Measurements from ENCODE around the gene COPS4.
A peak's percentile ranks its signal among the peaks of the same experiment; 100 is the strongest.

The COPS4 gene

DNA sequence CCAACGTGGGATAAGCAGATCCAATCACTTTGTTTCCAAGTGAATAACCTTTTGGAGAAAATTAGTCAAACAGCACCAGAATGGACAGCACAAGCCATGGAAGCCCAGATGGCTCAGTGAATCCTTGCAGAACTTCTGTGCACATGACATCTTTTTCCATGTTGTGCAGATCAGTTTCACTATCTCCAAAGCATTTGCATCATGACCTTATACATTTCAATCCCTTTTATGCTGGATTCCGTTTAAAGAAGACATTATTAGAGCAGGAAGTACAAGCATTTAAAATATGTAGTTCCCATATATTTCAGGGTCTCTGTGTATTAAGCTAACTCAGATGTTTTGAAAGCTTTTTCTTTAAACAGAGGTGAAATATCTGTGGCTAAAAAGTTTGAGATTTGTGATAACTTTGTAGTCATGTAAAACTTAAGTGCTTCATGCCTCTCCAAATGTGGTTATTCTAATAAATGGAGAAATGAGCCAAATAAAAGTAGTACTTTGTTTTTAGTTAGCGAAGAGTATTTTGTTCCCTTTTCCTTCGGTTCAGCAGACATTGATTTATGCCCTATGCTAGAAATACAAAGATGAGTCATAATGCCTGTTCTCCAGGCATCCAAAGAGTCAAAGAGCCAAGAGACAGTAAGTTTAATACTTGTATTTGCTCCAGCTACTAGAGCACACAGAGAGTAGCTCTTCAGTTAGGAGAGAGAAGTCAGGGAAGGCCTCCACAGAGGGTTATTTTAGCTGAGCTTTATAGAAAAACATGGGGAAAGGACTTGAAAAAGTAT lies 40.5 kb downstream of the COPS4 start:
- Histone ChIP-seq H3K4me1 (ENCODE audit: control insufficient read depth in 1 of 2, insufficient read depth in 2 of 2, low read length in 2 of 2) (no peaks in the 10 kb centered on the region), H3K4me3 (ENCODE audit: low read depth, low read length) (no peak overlapping the region), H2BK120ac (ENCODE audit: insufficient read depth, low read length, poor library complexity) (no peak overlapping the region), H3K4ac (ENCODE audit: low read depth, low read length) (no peak overlapping the region), H2BK12ac (ENCODE audit: low read length) (no peak overlapping the region), H3K36me3 (ENCODE audit: control insufficient read depth in 1 of 2, insufficient read depth in 2 of 2, low read length in 2 of 2) (peaks cover 1 to 7% of the 10 kb centered on the region in 2 experiments), H3K27me3 (ENCODE audit: insufficient read depth, low read length) (no peaks in the 10 kb centered on the region), H3K79me2 (ENCODE audit: control insufficient read depth, insufficient read depth, low read length, poor library complexity) (no peaks in the 10 kb centered on the region), H4K8ac (ENCODE audit: low read depth, low read length) (peak overlapping the region; percentile 54), H3K18ac (ENCODE audit: low read length) (no peak overlapping the region), H3K4me2 (ENCODE audit: low read length) (no peak overlapping the region), H2BK5ac (ENCODE audit: low read depth, low read length, poor library complexity) (no peak overlapping the region), H4K91ac (ENCODE audit: low read depth, low read length) (no peak overlapping the region), H2AFZ (ENCODE audit: insufficient read depth, low read length, poor library complexity) (no peak overlapping the region), H4K12ac (ENCODE audit: low read depth, low read length) (no peak overlapping the region), H3K27ac (ENCODE audit: low read depth, low read length) (no peak overlapping the region), H3K23ac (ENCODE audit: low read length) (no peak overlapping the region), H3K14ac (ENCODE audit: low read length) (no peak overlapping the region), H3K9ac (ENCODE audit: low read length) (no peak overlapping the region), H3K79me1 (ENCODE audit: low read length) (no peaks in the 10 kb centered on the region), H2AK5ac (ENCODE audit: low read length) (no peak overlapping the region), H3K9me3 (ENCODE audit: insufficient read depth, low read depth, low read length) (no peaks in the 10 kb centered on the region)
- WGBS (ENCODE audit: extremely low coverage, insufficient coverage, insufficient read length), result no CpG with 5 or more reads among the region's 4 CpGs
- DNase-seq, result no peak

DNA sequence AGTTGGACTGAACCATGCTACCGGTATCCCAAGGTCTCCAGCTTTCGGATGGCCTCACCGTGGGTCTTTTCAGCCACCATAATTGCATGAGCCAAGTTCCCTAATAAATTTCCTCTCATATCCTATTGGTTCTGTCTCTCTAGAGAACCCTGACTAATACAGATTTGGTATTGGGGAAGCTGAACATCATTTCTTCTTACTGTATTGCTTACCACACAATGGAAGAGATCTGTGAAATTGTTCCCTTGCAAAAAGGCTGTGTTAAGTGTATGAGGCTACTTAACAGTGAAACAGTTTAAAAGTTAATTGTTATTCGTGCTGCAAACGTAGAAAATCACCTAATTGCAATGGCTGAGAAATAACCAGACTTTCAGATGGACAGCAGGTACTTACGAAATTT lies 45.6 kb downstream of the COPS4 start:
- Histone ChIP-seq H3K23ac (ENCODE audit: low read length) (no peak overlapping the region), H2AK5ac (ENCODE audit: low read length) (no peak overlapping the region), H3K9me3 (ENCODE audit: insufficient read depth, low read depth, low read length) (no peaks in the 10 kb centered on the region), H4K8ac (ENCODE audit: low read depth, low read length) (no peak overlapping the region), H3K14ac (ENCODE audit: low read length) (no peak overlapping the region), H3K79me2 (ENCODE audit: control insufficient read depth, insufficient read depth, low read length, poor library complexity) (no peaks in the 10 kb centered on the region), H2BK120ac (ENCODE audit: insufficient read depth, low read length, poor library complexity) (no peak overlapping the region), H3K36me3 (ENCODE audit: control insufficient read depth in 1 of 2, insufficient read depth in 2 of 2, low read length in 2 of 2) (peaks cover 1 to 3% of the 10 kb centered on the region in 2 experiments), H3K4me3 (ENCODE audit: low read depth, low read length) (no peak overlapping the region), H2BK5ac (ENCODE audit: low read depth, low read length, poor library complexity) (no peak overlapping the region), H4K91ac (ENCODE audit: low read depth, low read length) (no peak overlapping the region), H3K27ac (ENCODE audit: low read depth, low read length) (no peak overlapping the region), H3K27me3 (ENCODE audit: insufficient read depth, low read length) (no peaks in the 10 kb centered on the region), H3K4ac (ENCODE audit: low read depth, low read length) (no peak overlapping the region), H3K18ac (ENCODE audit: low read length) (no peak overlapping the region), H3K9ac (ENCODE audit: low read length) (no peak overlapping the region), H2AFZ (ENCODE audit: insufficient read depth, low read length, poor library complexity) (no peak overlapping the region), H4K12ac (ENCODE audit: low read depth, low read length) (no peak overlapping the region), H2BK12ac (ENCODE audit: low read length) (no peak overlapping the region), H3K4me1 (ENCODE audit: control insufficient read depth in 1 of 2, insufficient read depth in 2 of 2, low read length in 2 of 2) (no peaks in the 10 kb centered on the region), H3K4me2 (ENCODE audit: low read length) (no peak overlapping the region), H3K79me1 (ENCODE audit: low read length) (no peaks in the 10 kb centered on the region)
- WGBS (ENCODE audit: extremely low coverage, insufficient coverage, insufficient read length), result no CpG with 5 or more reads among the region's 6 CpGs
- DNase-seq, result no peak

DNA sequence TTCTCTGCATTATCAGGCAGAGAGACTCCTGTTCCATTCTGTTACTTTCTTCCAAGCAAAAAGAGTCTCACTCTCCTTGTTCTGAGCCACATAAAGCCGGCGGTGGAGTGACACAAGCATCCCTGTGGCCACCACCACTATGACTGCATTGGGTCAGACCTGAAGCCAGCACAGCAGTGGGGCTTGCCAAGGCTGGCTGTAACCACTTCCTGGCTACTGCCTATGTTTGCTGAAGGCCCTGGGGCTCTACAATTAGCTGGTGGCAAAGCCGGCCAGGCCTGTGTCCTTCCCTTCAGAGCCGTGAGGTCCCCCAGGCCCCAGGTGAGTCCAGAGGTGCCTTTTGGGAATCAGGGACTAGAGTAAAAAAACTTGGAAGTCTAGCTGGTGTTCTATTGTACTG lies 47.8 kb downstream of the COPS4 start:
- peak; percentile 55 to 65 for DNase-seq
- Histone ChIP-seq H4K91ac (ENCODE audit: low read depth, low read length) (no peak overlapping the region), H2AFZ (ENCODE audit: insufficient read depth, low read length, poor library complexity) (no peak overlapping the region), H2BK12ac (ENCODE audit: low read length) (no peak overlapping the region), H4K12ac (ENCODE audit: low read depth, low read length) (no peak overlapping the region), H3K9me3 (ENCODE audit: insufficient read depth, low read depth, low read length) (no peaks in the 10 kb centered on the region), H3K9ac (ENCODE audit: low read length) (no peak overlapping the region), H3K36me3 (ENCODE audit: control insufficient read depth in 1 of 2, insufficient read depth in 2 of 2, low read length in 2 of 2) (no peaks in the 10 kb centered on the region), H3K79me2 (ENCODE audit: control insufficient read depth, insufficient read depth, low read length, poor library complexity) (no peaks in the 10 kb centered on the region), H3K27ac (ENCODE audit: low read depth, low read length) (no peak overlapping the region), H2BK5ac (ENCODE audit: low read depth, low read length, poor library complexity) (no peak overlapping the region), H3K4me3 (ENCODE audit: low read depth, low read length) (no peak overlapping the region), H3K14ac (ENCODE audit: low read length) (no peak overlapping the region), H4K8ac (ENCODE audit: low read depth, low read length) (no peak overlapping the region), H3K18ac (ENCODE audit: low read length) (no peak overlapping the region), H3K4ac (ENCODE audit: low read depth, low read length) (no peak overlapping the region), H3K27me3 (ENCODE audit: insufficient read depth, low read length) (no peaks in the 10 kb centered on the region), H3K4me1 (ENCODE audit: control insufficient read depth in 1 of 2, insufficient read depth in 2 of 2, low read length in 2 of 2) (no peaks in the 10 kb centered on the region), H2AK5ac (ENCODE audit: low read length) (no peak overlapping the region), H3K79me1 (ENCODE audit: low read length) (no peaks in the 10 kb centered on the region), H3K4me2 (ENCODE audit: low read length) (no peak overlapping the region), H3K23ac (ENCODE audit: low read length) (no peak overlapping the region), H2BK120ac (ENCODE audit: insufficient read depth, low read length, poor library complexity) (no peak overlapping the region)
- WGBS (ENCODE audit: extremely low coverage, insufficient coverage, insufficient read length), result no CpG with 5 or more reads among the region's 4 CpGs

DNA sequence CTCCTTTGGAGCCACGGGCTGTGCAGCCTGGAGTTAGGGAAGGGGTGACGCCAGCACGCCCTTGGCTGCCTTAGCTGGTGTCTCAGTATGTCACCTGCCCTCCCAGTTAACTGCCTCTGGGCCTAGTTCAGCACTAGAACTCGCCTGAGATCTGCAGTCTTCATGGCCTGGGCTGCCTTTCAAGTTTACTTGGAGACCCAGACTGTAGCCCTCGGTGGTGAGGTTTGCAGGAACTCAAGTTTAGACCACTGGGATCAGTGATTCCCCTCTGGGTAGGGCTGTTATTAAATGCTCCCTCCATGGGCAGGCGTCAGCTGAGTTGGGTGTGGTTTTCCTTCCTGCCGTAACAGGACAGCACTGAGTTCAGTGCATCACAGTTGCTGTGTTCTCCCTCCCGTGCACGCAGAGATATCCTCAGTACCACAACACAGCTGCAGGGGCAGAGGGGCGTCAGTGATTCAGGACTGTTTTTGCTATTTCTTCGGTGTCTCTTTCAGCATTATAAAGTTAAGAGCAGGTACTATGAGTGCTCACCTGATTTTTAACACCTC lies 49.0 kb downstream of the COPS4 start:
- WGBS (ENCODE audit: extremely low coverage, insufficient coverage, insufficient read length), result no CpG with 5 or more reads among the region's 11 CpGs
- no peaks in the 10 kb centered on the region for H3K4me1 ChIP-seq (ENCODE audit: control insufficient read depth in 1 of 2, insufficient read depth in 2 of 2, low read length in 2 of 2)

More for the DNA sequence above, 49.0 kb downstream of the COPS4 start:
- Histone ChIP-seq H2BK12ac (ENCODE audit: low read length) (no peak overlapping the region), H2BK5ac (ENCODE audit: low read depth, low read length, poor library complexity) (no peak overlapping the region), H3K36me3 (ENCODE audit: control insufficient read depth in 1 of 2, insufficient read depth in 2 of 2, low read length in 2 of 2) (no peaks in the 10 kb centered on the region), H3K4me3 (ENCODE audit: low read depth, low read length) (no peak overlapping the region), H4K8ac (ENCODE audit: low read depth, low read length) (no peak overlapping the region), H4K91ac (ENCODE audit: low read depth, low read length) (no peak overlapping the region), H2BK120ac (ENCODE audit: insufficient read depth, low read length, poor library complexity) (no peak overlapping the region), H2AK5ac (ENCODE audit: low read length) (no peak overlapping the region), H3K27me3 (ENCODE audit: insufficient read depth, low read length) (no peaks in the 10 kb centered on the region), H3K4me2 (ENCODE audit: low read length) (no peak overlapping the region), H2AFZ (ENCODE audit: insufficient read depth, low read length, poor library complexity) (no peak overlapping the region), H3K18ac (ENCODE audit: low read length) (no peak overlapping the region), H3K79me2 (ENCODE audit: control insufficient read depth, insufficient read depth, low read length, poor library complexity) (no peaks in the 10 kb centered on the region), H3K79me1 (ENCODE audit: low read length) (no peaks in the 10 kb centered on the region), H4K12ac (ENCODE audit: low read depth, low read length) (no peak overlapping the region), H3K9me3 (ENCODE audit: insufficient read depth, low read depth, low read length) (no peaks in the 10 kb centered on the region), H3K4ac (ENCODE audit: low read depth, low read length) (no peak overlapping the region), H3K9ac (ENCODE audit: low read length) (no peak overlapping the region), H3K14ac (ENCODE audit: low read length) (no peak overlapping the region), H3K23ac (ENCODE audit: low read length) (no peak overlapping the region), H3K27ac (ENCODE audit: low read depth, low read length) (no peak overlapping the region)
- peak; percentile 9 to 34 for DNase-seq
